T-helper 9 cell (primary cell): ENCODE results near the gene MSI2.
A peak's percentile ranks its signal among the peaks of the same experiment; 100 is the strongest.

Source experiments
- DNase-seq: peaks from one replicate; pipeline ENCODE4 v3.0.0-alpha.2; 2020

Gene MSI2

DNA sequence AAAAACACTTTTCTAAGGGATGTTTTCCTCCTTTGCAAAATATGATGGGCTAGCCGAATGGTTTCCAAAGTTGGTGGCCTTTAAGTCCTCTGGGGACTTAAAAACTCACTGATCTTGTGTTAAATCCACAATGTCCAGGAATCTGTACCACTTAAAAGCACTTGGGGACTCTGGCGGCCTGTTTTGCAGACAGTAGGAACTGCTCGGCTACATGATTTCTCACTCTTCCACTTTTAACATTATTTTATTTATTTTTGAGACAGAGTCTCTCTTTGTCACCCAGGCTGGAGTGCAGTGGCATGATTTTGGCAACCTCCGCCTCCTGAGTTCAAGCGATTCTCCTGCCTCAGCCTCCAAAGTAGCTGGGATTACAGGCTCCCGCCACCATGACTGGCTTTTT, 9.1 kb upstream of the MSI2 start:
- DNase-seq, result no peak

DNA sequence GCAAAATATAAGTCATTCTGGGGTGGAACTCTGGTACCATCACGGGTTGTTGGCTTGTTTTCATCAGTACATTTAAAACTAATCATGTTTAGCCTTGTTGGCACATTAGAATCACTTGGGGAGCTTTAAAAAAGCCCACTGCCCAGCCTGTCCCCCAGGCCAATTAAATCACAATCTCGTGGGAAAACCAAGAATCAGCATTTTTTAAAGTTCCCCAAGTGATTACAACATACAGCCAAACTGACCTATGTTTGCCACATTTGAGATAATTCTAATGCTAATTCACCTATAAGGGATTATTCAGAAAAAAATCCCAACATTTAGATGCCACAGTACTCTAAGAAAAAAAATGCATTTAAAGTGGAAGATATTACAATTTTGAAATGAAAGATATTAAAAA, 8.4 kb upstream of the MSI2 start:
- no peak for DNase-seq

DNA sequence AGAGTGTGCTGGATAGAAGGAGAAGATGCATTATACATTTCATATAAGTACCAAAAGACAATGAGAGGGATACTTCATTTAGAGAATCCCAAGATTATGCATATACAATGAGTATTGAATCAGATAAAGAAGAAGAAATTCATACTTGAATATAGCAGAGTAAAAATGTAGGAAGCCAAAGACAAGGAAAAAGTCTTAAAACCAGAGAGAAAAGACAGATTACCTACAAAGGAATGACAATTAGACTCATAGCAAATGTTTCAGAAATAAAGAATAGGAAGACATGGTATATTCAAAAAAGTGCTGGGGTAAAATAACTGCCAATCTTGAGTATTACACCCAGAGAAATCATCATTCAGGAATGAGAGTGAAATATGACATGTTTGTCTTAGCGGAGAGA, 6.8 kb upstream of the MSI2 start:
- DNase-seq, result no peak

DNA sequence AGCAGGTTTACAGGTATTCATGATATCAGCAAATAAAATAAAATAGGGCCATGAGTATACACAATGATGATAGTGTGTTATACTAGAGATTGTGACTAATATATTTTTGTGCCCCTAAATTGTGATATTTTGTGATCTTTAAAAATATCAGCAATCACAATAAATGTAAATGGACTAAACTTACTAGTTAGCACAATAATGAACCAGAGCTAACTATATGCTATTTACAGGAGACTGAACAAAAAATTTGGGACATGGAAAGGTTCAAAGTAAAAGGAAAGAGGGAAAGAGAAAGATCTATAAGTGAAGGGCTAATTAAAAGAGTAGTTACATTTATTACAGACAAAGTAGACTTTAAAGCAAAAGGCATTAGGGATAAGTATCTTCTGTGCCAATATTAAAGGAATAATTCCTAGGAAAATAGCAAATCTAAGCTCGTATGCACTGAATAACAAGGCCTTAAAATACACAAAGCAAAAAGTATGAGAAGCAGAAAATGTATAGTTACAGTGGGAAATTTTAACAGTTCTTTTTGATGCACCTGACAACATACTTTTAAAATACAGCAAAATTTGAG, 5.0 kb upstream of the MSI2 start:
- DNase-seq, result no peak

DNA sequence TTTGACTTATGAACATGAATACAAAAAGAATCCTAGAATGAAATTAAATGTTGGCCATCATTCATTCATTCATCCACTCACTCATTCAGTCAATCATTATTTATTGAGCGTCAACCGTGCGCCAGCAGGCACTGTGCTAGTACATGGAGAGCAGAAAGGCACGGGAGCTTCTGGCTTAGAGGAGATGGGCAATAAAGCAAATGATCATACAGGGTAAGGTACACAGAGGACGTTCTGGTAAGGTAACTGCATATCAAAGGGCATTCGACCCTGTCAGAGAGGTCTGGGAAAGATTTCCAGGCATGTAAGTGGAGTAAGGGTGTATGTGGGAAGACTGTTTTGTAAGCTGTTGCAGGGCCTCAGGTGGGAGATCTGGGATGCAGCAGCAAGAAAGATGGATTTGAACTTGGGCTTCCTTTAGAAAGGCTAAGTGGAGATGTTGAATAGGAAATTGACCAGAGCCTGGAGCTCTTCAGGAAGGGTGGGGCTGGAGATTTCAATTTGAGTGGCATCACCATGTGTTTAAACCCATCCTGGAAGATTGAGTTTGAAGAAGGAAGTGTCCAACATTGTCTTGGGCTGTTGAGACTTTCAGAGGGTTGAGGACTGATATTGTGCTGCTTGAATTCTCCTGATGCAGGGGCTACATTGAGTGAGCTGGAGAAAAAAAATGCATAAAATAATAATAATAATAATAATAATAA, 2.8 kb upstream of the MSI2 start:
- no peak for DNase-seq

DNA sequence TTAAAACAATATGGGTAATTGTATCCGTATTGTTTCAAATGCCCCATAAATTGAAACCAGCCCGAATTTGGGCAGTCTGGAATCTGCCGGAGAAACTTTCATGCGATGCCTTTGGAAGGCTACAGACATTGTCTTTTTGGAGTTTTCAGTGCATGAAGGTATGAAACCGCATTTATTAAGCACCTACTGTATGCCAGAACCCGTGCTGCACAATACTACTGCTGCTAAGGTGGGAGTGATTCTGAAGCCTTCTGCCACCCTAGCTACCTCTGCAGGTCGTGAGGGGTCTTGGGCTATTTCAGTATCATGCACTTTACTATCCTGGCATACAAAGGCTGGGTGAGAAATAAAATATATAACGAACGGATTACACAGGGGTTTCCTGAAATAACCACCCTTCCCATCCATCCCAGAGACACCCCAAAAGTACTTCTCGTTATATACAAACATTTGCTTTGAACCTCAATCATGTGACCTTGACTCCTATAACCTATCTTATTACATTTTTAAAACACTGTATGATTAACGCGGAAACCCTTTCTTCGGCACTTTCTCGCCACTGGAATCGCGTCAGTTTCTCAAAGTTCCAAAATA, 1.0 kb upstream of the MSI2 start:
- no peak for DNase-seq

DNA sequence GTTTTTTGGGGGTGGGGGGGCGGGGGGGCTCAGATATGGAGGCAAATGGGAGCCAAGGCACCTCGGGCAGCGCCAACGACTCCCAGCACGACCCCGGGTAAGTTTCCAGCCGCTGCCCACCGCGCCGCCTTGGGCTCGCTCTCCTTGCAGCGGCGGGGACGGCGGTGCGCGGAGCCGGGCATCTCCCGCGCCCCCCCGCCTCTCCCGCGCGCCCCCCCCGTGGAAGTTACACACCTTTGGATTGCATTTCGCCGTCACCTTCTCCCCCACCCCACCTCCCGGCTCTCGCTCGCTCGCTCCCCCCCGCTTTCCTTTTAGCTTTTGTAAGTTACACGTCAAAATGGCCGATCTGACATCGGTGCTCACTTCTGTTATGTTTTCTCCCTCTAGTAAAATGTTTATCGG, 387 bp downstream of the MSI2 start:
- DNase-seq, result peak; percentile 45

DNA sequence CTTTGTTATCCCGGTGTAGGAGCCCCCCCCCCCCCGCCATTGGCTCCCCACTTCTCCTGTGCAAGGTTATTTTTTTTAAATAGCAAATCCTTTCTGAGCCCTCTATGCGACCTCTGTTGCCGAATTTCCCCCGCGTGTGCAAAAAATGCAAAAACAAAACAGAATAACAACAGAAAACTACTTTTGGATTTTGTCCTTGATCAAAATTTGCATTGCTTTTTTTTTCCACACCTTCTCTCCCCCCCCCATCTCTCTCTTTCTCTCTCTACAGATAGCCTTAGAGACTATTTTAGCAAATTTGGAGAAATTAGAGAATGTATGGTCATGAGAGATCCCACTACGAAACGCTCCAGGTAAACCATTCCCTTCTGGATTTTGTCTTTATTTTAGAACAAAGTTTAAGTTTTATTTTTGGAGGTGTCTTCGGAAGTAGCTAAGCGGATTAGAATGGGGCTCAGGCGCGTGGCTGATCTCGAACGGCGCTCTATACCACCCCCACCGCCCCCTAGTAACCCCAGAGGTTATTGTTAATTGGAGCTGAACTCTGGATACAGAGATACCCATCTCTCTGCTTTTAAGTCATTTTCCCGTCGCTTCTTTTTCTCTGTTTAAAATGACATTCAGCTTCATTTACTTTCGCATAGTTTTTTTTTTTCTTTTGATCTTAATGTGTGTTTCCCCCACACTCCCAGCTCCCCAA, 1.0 kb downstream of the MSI2 start:
- DNase-seq, result peak; percentile 10

DNA sequence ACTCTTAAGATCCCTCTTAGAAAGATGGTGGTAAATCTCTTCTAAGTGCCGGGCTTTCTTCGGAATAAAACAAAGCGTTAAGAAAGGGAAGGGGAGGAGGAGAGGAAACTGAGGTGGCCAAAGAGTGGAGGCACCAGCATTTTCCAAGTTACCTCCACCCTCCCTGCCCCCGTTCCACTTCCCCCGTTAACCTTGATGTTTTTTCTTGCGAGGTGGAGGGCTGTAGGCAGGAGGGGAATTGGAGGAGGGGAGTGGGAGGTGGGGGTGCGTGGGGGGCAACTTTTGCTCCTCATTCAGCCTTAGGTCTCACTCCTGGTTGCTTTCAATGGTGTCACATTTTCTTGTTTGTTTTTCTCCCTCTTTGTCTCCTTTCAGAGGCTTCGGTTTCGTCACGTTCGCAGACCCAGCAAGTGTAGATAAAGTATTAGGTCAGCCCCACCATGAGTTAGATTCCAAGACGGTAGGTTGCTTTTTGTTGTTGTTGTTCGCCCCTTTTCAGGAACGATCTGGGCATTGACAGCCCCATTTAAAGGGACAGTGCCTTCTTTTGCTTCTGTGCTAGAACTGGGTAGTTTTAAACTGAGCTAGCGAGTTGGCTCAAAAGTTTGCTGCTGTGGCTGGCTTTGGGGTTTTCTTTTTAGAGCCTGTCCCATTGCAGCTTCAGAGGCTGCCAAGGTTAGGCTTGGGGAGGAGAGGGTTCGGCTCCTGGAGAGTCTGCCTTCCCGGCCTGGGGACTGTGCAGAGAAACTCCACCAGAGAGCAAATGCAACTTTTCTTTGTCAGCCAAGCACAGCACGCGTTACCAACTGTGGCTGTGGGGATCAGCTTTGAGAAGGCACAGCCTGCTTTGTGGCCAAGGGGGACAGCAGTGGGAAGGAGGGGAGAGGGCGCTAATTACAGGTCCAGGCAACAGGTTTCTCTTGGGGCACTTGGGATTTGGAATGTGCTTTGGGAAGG, 1.9 kb downstream of the MSI2 start:
- DNase-seq, result no peak

DNA sequence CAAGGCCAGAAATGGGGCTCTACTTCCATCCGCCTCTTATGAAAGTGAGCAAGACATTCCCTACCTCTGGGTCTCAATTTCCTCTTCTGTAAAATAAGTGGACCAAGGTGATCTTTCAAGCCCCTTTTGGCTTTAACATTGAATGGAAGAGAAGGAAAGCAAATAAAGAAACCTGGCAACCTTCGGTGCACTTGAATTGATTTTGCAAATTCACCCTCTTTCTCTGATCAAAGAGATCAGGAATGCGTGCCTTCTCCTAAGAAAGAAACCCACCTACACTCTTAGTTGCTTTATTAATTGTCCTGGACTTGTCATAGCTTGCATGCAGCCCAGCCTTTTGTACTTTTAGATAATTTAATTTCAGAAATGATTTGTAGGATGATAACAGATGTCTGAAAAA, 3.0 kb downstream of the MSI2 start:
- no peak for DNase-seq

DNA sequence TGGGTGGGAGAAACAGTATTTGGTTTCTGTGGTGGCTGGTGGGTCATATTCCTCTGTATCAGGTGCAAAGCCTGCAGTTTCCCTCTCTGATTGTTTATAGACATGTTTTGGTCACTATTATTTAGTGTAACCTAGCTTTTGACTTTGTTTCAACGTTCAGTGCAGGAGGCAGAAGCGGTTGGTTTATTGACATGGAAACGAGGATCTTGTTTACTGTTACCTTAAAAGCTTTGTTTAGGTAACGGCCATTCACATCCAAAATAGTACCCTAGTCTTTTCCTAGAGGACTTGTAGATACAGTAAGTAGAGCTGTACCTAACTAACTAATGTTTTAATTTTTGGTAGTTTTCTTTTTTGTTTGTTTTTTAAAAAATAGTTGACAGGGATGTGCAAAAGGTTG, 3.5 kb downstream of the MSI2 start:
- no peak for DNase-seq

DNA sequence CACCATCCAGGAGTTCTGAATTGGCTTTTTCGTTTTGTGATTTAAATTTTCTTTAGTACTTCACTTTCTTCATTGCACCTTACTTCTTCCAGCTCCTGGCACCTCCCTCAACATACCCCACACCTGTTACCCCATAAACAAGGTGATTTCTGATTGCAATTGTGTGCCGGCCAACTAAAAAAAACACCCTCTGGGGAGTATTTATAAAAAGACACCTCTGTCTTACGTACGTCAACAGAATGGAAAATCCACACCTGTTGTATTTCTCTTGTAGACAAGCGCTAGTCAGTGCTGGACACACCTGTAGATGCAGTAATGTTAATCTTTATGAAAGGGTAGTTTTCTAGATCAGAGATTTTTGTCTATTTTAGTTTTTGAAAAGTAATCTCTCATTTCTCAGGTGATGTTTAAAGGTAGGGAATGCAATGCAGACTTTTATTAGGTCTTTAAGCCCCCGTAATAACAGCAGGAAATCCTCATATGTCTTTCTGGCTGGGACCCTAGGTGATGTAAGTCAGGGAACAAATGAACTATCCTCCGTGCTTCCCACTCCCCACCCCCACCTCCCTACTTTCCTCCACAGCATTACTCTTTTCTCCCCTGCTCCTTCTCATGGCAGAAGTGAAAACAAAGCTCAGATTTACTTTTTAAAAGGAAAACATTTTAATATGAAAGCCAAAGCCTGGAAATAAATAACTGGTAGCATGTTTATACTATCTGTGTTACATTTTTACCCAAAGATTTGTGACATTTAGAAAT, 4.2 kb downstream of the MSI2 start:
- no peak for DNase-seq

DNA sequence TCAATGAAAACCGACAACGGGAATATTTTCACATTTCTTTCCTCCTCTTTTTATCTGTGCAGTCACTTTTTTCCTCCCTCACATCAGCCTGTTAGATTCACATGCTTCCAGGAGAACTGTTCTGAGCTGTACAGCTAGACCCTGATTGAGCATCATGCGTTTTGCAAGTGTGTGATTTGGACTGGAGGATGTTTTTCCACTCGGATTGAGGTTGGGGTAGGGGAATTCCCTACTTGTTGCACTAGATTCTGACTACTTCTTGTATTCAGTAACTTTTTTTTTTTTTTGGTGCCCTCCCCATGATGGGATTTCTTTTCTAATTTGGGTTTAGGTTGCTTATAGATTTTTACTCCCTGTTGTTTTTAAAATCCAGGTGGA, 4.8 kb downstream of the MSI2 start:
- no peak for DNase-seq

DNA sequence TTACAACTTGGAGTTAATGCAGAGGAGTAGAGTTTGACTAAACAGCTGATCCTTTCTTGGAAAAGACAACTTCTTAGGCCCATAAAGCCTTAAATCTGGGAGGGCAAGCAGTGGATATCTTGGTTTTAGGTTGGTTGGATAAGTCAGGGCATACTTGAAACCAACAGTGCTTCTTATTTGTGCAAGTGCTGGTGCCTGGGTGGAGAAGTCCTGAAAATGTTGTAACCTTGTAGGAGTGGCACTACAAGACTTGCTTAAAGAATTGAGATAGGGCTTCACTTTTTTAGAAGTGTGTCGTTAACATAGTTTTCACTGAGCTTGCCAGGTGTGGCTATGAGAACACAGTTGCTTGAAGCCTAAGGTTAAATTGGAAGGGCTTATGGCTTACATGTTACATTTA, 6.2 kb downstream of the MSI2 start:
- DNase-seq, result no peak

DNA sequence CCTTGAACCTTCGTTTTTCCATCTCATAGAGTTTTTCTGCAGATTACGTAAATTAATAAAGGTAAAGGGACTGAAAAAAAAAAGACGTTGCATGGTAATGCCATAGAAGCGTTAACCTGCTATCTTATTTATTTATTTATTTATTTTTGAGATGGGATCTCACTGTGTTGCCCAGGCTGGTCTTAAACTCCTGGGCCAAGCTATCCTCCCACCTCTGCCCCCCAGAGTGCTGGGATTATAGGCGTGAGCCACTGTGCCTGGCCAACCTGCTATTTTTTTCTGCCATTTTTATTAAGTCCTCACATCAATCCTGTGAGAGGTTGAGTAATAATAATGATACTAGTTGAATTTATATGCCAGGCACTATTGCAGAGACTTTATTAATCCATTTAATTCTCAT, 7.9 kb downstream of the MSI2 start:
- DNase-seq, result no peak

DNA sequence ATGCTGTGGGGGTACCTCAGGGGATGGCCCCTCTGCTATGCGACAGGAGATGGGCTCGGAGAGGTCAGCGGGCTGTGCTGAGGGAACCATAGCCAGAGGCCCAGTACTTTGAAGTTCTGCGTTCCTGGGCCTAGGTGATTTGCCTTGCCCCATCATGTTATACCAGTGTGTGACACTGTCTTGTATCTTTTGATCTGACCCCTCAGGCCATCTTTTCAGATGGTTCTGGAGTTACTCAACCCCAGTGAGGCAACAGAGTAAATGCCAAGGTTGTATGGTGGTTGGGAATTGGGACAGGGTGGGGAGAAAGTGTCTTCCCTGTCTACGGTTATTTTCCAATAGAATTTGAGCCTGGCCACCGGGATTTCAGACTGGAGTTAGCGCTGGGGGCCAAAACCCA, 8.5 kb downstream of the MSI2 start:
- DNase-seq, result no peak

DNA sequence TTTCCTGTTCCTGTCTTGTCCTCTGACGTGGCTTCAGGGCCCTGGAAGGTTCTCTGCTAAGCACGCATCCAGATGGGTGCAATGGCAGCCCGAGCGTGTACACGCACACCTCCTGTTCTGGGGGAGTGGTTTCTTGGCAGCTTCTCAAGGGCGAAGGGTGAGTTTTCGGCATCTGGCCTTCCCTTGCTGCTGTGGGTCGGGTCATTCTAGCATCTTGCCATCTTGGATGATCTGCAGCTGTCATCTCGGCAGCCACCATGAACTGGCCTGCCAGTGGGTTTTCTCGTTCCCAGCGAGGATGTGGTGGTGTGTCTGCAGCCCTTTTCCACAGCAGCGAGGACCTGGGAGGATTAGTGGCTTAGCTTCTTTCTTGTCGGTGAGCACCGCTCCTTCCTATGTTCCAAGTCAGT, 10.6 kb downstream of the MSI2 start:
- no peak for DNase-seq

DNA sequence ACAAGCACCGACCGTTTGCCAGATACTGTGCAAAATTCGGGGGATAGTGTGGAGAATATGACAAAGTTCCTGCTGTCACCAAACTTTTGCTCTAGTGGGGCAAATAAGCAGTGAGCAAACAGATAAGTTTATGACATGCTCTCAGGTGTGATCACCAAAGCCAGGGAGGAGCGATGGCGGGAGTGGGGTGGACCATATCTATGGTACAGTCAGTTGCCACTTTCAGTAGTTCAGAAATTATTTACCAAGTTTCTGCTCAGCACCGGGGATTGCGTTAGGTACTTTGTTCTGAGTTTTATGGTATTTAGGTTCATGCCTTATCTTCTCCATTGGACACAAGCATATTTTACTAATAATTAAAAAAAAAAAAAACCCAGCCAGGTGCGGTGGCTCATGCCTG, 11.9 kb downstream of the MSI2 start:
- no peak for DNase-seq

DNA sequence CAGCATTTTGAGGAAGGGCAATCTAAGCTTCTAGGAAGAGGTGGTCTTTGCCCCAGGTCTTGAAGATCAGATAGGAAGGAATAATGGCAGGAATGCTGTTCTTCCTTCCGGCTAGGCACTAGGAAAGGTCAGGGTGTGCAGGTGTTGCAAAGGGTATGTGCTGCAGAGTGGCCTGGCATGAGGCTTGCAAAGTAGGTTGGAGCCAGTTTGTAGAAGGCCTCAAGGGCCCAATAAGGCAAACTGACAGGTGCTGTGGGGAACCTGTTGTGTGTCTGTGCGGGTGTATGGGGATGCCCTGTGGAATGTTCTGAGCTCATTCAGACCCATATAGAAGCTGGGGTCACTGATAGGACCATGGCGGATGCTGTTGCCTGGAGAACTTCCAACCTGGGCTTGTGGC, 12.7 kb downstream of the MSI2 start:
- no peak for DNase-seq

DNA sequence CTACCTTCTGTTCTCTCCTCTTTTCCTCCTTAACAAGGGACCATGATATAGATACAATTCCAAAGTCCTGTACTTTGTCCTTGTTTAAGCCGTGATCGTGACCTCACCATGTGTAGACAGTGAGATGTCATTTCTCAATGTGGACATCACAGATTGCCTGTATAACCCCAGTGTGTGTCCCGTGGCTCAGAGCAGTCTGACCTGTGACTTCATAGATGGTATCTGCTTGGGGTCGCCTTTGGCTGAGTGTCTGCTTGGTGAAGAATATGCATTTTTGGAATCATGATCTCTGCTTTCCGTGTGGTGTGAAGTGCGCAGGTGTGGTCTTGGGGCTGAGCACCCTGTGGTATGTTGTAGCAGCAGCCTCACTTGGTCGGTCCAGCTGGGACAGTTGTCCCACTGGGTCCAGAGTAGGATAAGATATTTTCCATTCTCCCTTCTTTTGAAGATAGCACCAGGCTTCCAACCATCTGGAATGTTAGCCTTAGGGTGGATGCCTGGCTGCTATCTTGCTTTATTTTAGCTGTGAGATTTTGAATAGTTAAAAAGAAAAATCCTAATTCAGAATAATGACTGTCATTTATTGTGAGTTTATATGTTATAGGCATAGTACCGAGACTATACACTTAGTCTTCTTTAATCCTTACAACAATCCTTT, 13.4 kb downstream of the MSI2 start:
- no peak for DNase-seq

DNA sequence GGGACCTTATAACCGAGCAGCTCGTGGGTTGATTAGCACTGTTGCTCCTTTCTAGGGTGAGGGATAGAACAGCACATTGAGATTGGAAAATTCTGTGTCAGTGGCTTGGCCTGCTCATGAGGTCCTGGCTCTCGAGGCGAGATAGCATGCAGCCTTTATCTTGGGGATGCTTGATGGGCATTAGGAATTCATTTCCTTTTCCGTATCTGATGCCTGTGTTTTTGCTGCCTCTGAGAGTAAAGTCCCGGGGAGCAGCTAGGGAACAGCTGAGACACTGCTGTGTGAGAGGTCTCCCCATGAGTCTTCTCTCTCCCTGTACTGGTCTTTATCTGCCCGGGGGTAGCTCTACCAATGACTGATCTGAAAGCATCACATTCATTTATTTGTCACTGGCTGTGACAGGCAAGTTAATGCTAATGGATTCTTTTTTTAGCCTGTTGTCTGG, 14.5 kb downstream of the MSI2 start:
- no peak for DNase-seq

DNA sequence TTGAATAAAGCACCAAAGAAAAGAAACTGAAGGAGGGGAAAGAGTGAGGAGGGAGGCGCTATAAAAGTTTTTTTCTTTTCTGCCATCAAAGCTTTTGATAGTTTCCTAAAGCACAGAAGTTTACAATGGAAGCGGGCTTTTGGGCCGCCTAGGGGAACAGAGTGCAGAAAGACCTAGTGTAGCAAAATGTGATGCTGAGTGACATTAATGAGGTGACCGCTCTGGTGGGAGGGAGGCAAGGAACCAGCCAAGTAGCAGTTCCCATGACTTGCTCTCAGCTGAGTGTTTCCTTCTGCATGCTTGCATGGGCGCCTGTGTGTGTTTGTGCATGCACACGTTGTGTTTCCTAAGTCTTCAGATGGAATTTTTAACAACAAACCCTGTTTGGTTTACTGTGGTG, 15.5 kb downstream of the MSI2 start:
- DNase-seq, result no peak
